ENCODE measurements around the gene DNAH7. TPM values are rescaled to one million over a fixed set of nuclear protein-coding genes. Genes with fewer than 3 reads are reported as not detected.

The DNAH7 gene
- total and polyA plus RNA-seq, 10 of the 15 experiments (the other 5 are each of a cell fraction or from before 2014, with no cell fraction given): 0.05 to 0.61 (median 0.16) TPM

DNA sequence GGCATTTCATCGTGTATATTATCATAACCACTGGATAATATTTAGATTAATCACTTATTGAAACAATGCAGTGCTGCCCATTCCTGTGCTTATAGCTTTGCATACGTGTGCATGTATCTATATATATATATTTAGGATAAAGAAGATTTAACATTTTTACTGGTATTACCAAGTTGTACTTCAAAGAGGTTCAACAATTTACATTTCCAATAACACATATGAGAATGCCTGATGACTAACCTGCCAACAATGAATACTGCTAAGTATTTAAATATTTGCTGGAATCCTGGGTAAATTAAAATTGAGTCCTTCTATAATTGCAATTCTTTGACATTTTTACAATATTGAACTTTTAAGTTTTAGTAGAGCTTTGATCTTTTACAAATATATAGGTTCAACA lies 300.2 kb downstream of the DNAH7 start:
- BruUV-seq (replicated peaks): no TSS peak
- in situ Hi-C loops (cut with MboI) (no loop called here), intact Hi-C loops (cut with micrococcal nuclease; ENCODE audit: unreplicated experiment) (no loop called here)
- POLR2A ChIA-PET: no interaction called here
- Histone ChIP-seq H3K27ac (ENCODE audit: control insufficient read depth, insufficient read depth) (no peak overlapping the region), H3K27me3 (replicated peaks in 1 of 2; ENCODE audit: control insufficient read depth in 2 of 2, insufficient read depth in 2 of 2, low read length in 1 of 2) (no peaks in the 10 kb centered on the region), H4K20me1 (ENCODE audit: control insufficient read depth, insufficient read depth) (no peaks in the 10 kb centered on the region), H3K36me3 (ENCODE audit: control insufficient read depth in 2 of 2, insufficient read depth in 2 of 2, low read length in 1 of 2) (no peaks in the 10 kb centered on the region), H3K9ac (ENCODE audit: control insufficient read depth, insufficient read depth, low read length) (no peak overlapping the region), H3K4me2 (ENCODE audit: control insufficient read depth, insufficient read depth) (no peak overlapping the region), H3K4me3 (no peak overlapping the region), H3K9me3 (replicated peaks; ENCODE audit: control insufficient read depth, insufficient read depth, low read length) (no peaks in the 10 kb centered on the region), H3K79me2 (ENCODE audit: control insufficient read depth, insufficient read depth, low read length) (no peaks in the 10 kb centered on the region), H3K4me1 (ENCODE audit: control insufficient read depth, insufficient read depth, low read length) (no peaks in the 10 kb centered on the region), H2AFZ (ENCODE audit: control insufficient read depth, low read depth, low read length) (no peak overlapping the region)
- no peak for ATAC-seq
- CTCF ChIA-PET: interaction anchor here (0.6 to 1.7 kb wide), 2 partner anchors 19 to 1235 kb away, joined by 3 to 4 read pairs; no protein-coding TSS in a partner anchor
- 43% methylated on average over 2 of the region's 2 CpGs for WGBS (ENCODE audit: insufficient coverage, insufficient replicate concordance, low lambda C conversion rate, missing lambda C conversion rate)
- no peak for FAIRE-seq
- RAD21 ChIA-PET (ENCODE audit: unreplicated experiment): no interaction called here
- TF ChIP-seq MTA2 (IDR thresholded peaks at IDR 0.05; ENCODE audit: low read depth) (no peak), IRF4 (IDR thresholded peaks at IDR 0.05; ENCODE audit: low read depth, low read length) (no peak), NFXL1 (IDR thresholded peaks at IDR 0.05; ENCODE audit: borderline replicate concordance) (no peak), NFYB (IDR thresholded peaks at IDR 0.05; ENCODE audit: insufficient read depth, low read depth, low read length) (no peak), SPI1 (IDR thresholded peaks at IDR 0.05; ENCODE audit: borderline replicate concordance, insufficient read depth, low read depth, low read length) (no peak), TCF3 (IDR thresholded peaks at IDR 0.05; ENCODE audit: borderline replicate concordance, insufficient read depth, low read depth, low read length) (no peak), NFYA (IDR thresholded peaks at IDR 0.05; ENCODE audit: borderline replicate concordance, low read depth, low read length) (no peak), JUNB (IDR thresholded peaks at IDR 0.05) (no peak), ZBED1 (IDR thresholded peaks at IDR 0.05; ENCODE audit: borderline replicate concordance) (no peak)
- TF ChIP-seq, protein P1, sequence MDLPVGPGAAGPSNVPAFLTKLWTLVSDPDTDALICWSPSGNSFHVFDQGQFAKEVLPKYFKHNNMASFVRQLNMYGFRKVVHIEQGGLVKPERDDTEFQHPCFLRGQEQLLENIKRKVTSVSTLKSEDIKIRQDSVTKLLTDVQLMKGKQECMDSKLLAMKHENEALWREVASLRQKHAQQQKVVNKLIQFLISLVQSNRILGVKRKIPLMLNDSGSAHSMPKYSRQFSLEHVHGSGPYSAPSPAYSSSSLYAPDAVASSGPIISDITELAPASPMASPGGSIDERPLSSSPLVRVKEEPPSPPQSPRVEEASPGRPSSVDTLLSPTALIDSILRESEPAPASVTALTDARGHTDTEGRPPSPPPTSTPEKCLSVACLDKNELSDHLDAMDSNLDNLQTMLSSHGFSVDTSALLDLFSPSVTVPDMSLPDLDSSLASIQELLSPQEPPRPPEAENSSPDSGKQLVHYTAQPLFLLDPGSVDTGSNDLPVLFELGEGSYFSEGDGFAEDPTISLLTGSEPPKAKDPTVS (IDR thresholded peaks at IDR 0.05; ENCODE audit: low read depth, low read length): no peak
- TF ChIP-seq, protein P2, sequence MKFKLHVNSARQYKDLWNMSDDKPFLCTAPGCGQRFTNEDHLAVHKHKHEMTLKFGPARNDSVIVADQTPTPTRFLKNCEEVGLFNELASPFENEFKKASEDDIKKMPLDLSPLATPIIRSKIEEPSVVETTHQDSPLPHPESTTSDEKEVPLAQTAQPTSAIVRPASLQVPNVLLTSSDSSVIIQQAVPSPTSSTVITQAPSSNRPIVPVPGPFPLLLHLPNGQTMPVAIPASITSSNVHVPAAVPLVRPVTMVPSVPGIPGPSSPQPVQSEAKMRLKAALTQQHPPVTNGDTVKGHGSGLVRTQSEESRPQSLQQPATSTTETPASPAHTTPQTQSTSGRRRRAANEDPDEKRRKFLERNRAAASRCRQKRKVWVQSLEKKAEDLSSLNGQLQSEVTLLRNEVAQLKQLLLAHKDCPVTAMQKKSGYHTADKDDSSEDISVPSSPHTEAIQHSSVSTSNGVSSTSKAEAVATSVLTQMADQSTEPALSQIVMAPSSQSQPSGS (IDR thresholded peaks at IDR 0.05; ENCODE audit: low read length): no peak
- TF ChIP-seq, protein P3, sequence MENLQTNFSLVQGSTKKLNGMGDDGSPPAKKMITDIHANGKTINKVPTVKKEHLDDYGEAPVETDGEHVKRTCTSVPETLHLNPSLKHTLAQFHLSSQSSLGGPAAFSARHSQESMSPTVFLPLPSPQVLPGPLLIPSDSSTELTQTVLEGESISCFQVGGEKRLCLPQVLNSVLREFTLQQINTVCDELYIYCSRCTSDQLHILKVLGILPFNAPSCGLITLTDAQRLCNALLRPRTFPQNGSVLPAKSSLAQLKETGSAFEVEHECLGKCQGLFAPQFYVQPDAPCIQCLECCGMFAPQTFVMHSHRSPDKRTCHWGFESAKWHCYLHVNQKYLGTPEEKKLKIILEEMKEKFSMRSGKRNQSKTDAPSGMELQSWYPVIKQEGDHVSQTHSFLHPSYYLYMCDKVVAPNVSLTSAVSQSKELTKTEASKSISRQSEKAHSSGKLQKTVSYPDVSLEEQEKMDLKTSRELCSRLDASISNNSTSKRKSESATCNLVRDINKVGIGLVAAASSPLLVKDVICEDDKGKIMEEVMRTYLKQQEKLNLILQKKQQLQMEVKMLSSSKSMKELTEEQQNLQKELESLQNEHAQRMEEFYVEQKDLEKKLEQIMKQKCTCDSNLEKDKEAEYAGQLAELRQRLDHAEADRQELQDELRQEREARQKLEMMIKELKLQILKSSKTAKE (IDR thresholded peaks at IDR 0.05; ENCODE audit: low read depth, poor library complexity, severe bottlenecking): no peak
- DNase-seq (ENCODE audit: low read depth, low spot score): no peak
- SMC1A ChIA-PET (ENCODE audit: uncharacterized antibody, unreplicated experiment): no interaction called here
